ENCODE data around the gene THOC2. TPM values are rescaled to one million over a fixed set of nuclear protein-coding genes. Genes with fewer than 3 reads are reported as not detected.
"Not testable (repeated sequence)": the region's sequence is repeated elsewhere in the genome, so short reads cannot be mapped to it uniquely, and the experiment has no call there.

The THOC2 gene
- total RNA-seq, 2 donors from 2014 or later = 98.0 to 101 TPM

DNA sequence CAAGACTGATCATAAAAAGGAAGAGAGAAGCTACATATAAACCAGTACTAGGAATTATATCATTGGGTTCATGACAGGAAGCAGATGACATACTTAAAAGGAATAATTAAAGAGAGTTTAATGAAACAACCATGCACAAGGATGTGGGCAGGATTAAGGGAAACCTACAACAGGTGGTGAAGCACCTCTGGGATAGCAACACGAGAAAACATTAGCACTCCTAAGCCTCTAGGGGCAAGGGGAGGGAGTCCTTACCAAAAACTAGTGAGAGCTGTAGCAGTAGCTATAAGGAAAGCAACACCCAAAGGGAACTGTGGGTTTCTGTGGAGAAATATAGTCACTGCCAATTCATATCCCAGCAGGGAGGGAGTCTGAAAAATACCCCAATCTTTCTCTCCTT lies 7.2 kb upstream of the THOC2 start:
- Mint-ChIP-seq H3K27ac (no peak overlapping the region), H3K36me3 (no peaks in the 10 kb centered on the region), H3K9me3 (no peaks in the 10 kb centered on the region)
- DNase-seq (ENCODE audit: low spot score in 2 of 2) (no peak), ATAC-seq (no peak)

- H3K36me3 Mint-ChIP-seq = no peaks in the 10 kb centered on the region
Measured at GRCh38 chrX:123739474-123739873, 6.6 kb upstream of the THOC2 start.

GRCh38 chrX:123738378-123738940 lies 5.6 kb upstream of the THOC2 start:
- no peak for DNase-seq (ENCODE audit: low spot score in 2 of 2)
- no peak overlapping the region for H3K27ac Mint-ChIP-seq
- ATAC-seq = no peak
- no peaks in the 10 kb centered on the region for H3K36me3 Mint-ChIP-seq
- H3K9me3 Mint-ChIP-seq = no peaks in the 10 kb centered on the region

More at GRCh38 chrX:123739474-123739873, 6.6 kb upstream of the THOC2 start:
- Mint-ChIP-seq H3K27ac (no peak overlapping the region), H3K9me3 (no peaks in the 10 kb centered on the region)
- ATAC-seq = no peak
- no peak for DNase-seq (ENCODE audit: low spot score in 2 of 2)

GRCh38 chrX:123736333-123736921 lies 3.6 kb upstream of the THOC2 start:
- Mint-ChIP-seq H3K9me3 (no peaks in the 10 kb centered on the region), H3K36me3 (peaks cover 7 to 17% of the 10 kb centered on the region in 2 donors), H3K27ac (no peak overlapping the region)
- DNase-seq (ENCODE audit: low spot score in 2 of 2) (no peak), ATAC-seq (no peak)

GRCh38 chrX:123735137-123735536 lies 2.3 kb upstream of the THOC2 start:
- not testable (repeated sequence) for ATAC-seq; H3K27ac Mint-ChIP-seq; H3K9me3 Mint-ChIP-seq; DNase-seq (ENCODE audit: low spot score in 2 of 2)
- peaks cover 7 to 17% of the 10 kb centered on the region in 2 donors for H3K36me3 Mint-ChIP-seq

- not testable (repeated sequence) for ATAC-seq; H3K27ac Mint-ChIP-seq; H3K9me3 Mint-ChIP-seq; DNase-seq (ENCODE audit: low spot score in 2 of 2)
- peaks cover 7 to 17% of the 10 kb centered on the region in 2 donors for H3K36me3 Mint-ChIP-seq
Measured at GRCh38 chrX:123734079-123734478, 1.2 kb upstream of the THOC2 start.

- H3K36me3 Mint-ChIP-seq = peaks cover 7 to 17% of the 10 kb centered on the region in 2 donors
- peak overlapping the region; percentile 96 to 97 for H3K27ac Mint-ChIP-seq
- peak; percentile 25 to 42 for ATAC-seq
- peak in 1 of 2 donors; percentile 4 for DNase-seq (ENCODE audit: low spot score in 2 of 2)
- no peaks in the 10 kb centered on the region for H3K9me3 Mint-ChIP-seq
Measured at GRCh38 chrX:123731987-123732669, 724 bp downstream of the THOC2 start.

DNA sequence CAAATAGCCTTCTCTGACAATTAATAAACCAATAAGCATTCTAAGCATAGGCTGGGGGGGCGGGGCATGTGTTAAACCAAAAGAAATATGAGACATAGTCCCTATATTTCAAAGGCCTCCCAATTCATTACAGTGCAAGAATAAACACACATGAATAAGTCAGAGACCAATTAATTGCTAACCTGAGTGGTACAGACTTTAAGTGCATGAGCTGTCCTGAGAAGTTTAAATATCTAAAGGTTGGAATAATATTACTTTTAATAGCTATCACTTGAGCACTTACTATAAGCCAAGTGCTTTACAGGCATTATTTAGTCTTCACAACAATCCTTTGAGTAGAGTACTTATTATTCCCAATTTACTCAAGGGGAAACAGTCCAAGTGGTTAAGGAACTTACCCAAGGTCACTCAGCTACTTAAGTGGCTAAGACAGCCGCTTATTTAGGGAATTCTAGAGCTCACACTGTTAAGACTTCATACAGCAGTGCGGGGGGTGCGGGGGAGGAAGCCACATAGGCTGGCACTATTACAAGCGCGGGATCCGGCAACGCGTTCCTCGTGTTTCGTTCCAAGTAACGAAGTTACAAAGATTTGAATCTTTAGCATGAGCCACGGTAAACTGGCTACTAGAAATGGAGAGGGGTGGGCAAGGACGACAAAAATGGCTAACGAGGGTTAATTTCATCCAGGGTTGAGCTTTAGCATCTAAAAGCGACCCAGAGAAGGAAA lies 1.4 kb downstream of the THOC2 start:
- H3K27ac Mint-ChIP-seq = peak overlapping the region; percentile 96 to 97
- ATAC-seq (no peak), DNase-seq (ENCODE audit: low spot score in 2 of 2) (peak in 1 of 2 donors; percentile 2)
- peaks cover 7 to 17% of the 10 kb centered on the region in 2 donors for H3K36me3 Mint-ChIP-seq
- no peaks in the 10 kb centered on the region for H3K9me3 Mint-ChIP-seq

DNA sequence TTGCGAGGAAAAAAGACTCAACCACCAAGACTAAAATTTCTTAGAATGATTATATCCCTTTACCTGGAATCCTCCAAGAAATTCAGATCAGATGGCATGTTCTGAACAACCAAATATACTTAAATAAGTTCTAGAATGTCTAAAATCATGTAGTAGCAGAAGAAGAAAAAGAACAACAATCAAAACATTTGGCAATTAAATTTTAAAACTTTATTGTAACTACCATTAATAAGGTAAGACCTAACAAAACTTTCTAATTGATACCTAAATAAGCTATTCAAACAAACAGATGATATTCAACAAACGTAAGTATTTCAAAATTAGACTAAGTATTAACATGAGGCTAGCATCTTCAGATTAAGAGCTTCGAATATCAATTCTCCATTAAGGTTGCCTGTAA lies 4.3 kb downstream of the THOC2 start:
- H3K36me3 Mint-ChIP-seq = peaks cover 7 to 17% of the 10 kb centered on the region in 2 donors
- ATAC-seq (no peak), DNase-seq (ENCODE audit: low spot score in 2 of 2) (no peak)
- H3K27ac Mint-ChIP-seq = no peak overlapping the region
- no peaks in the 10 kb centered on the region for H3K9me3 Mint-ChIP-seq

DNA sequence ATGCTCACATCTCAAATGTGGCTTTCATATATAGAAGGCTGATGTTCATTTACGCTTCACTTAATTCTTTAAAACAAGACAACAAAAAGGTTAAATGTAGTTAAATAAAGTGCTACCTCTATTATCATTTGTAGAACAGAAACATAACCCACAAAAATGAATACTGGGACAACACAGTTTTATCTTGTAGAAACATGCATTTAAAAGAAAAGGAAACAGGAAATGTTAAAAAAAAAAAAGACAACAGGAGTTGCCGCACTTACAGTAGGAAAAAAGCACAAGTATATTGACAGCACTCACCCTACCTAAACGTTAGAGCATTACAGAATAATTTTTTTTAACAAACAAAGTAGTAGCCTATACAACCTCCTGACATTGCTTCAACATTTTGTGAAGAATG lies 4.8 kb downstream of the THOC2 start:
- Mint-ChIP-seq H3K27ac (no peak overlapping the region), H3K9me3 (no peaks in the 10 kb centered on the region), H3K36me3 (peaks cover 7 to 15% of the 10 kb centered on the region in 2 donors)
- no peak for ATAC-seq
- no peak for DNase-seq (ENCODE audit: low spot score in 2 of 2)

DNA sequence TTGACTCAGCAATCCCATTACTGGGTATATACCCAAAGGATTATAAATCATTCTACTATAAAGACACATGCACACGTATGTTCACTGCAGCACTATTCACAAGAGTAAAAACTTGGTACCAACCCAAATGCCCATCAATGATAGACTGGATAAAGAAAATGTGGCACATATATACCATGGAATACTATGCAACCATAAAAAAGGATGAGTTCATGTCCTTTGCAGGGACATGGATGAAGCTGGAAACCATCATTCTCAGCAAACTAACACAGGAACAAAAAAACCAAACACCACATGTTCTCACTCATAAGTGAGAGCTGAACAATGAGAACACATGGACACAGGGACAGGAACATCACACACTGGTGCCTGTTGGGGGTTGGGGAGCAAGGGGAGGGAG lies 10.7 kb downstream of the THOC2 start:
- not testable (repeated sequence) for H3K27ac Mint-ChIP-seq; ATAC-seq; H3K9me3 Mint-ChIP-seq; H3K36me3 Mint-ChIP-seq; DNase-seq (ENCODE audit: low spot score in 2 of 2)

GRCh38 chrX:123720486-123720885 lies 12.4 kb downstream of the THOC2 start:
- peaks cover 0 to 6% of the 10 kb centered on the region in 2 donors for H3K36me3 Mint-ChIP-seq
- no peaks in the 10 kb centered on the region for H3K9me3 Mint-ChIP-seq
- ATAC-seq (no peak), DNase-seq (ENCODE audit: low spot score in 2 of 2) (no peak)
- no peak overlapping the region for H3K27ac Mint-ChIP-seq

GRCh38 chrX:123713841-123714240 lies 19.0 kb downstream of the THOC2 start:
- ATAC-seq (no peak), DNase-seq (ENCODE audit: low spot score in 2 of 2) (no peak)
- H3K36me3 Mint-ChIP-seq = peaks cover 0 to 12% of the 10 kb centered on the region in 2 donors
- H3K9me3 Mint-ChIP-seq = no peaks in the 10 kb centered on the region
- no peak overlapping the region for H3K27ac Mint-ChIP-seq

DNA sequence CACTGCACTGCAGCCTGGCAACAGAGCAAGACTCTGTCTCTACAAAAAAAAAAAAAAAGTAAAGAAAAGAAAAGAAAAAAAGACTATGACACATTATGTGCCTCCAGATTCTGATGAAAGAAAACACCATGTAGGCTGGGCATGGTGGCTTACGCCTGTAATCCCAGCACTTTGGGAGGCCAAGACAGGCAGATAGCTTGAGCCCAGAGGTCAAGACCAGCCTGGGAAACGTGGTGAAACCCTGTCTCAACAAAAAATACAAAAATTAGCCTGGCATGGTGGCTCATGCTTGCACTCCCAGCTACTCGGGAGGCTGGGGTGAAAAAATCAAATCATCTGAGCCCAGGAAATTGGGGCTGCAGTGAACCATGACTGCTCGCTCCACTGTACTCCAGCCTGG lies 19.4 kb downstream of the THOC2 start:
- ATAC-seq (no peak), DNase-seq (ENCODE audit: low spot score in 2 of 2) (no peak)
- H3K27ac Mint-ChIP-seq = no peak overlapping the region
- H3K36me3 Mint-ChIP-seq = peaks cover 0 to 12% of the 10 kb centered on the region in 2 donors
- no peaks in the 10 kb centered on the region for H3K9me3 Mint-ChIP-seq

DNA sequence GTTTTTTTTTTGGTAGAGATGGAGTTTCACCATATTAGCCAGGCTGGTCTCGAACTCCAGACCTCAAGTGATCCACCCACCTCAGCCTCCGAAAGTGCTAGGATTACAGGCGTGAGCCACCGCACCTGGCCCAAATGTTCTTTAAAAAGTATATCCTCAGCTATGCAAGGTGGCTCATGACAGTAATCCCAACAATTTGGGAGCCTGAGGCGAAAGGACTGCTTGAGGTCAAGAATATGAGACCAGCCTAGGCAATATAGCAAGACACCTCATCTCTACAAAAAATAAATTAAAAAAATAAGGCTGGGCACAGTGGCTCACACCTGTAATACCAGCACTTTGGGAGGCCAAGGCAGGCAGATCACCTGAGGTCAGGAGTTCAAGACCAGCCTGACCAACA lies 21.7 kb downstream of the THOC2 start:
- H3K36me3 Mint-ChIP-seq; DNase-seq (ENCODE audit: low spot score in 2 of 2); ATAC-seq; H3K27ac Mint-ChIP-seq; H3K9me3 Mint-ChIP-seq: not testable (repeated sequence)

DNA sequence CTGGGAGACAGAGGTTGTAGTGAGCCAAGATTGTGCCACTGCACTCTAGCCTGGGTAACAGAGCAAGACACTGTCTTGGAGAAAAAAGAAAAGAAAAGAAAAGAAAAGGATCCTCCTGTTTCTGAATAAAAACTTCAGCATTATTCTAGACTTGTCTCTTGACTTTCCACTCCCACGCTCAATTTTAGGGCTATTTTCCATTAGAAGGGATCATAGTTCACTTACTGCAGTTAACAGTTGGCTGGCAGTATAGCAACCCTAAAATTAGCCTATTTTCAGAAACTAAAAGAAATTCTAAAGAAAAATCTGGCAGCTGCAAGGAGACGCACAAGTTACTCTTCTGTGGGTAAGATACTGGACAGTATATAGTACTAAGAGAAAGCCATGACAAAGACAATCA lies 28.1 kb downstream of the THOC2 start:
- H3K27ac Mint-ChIP-seq = no peak overlapping the region
- peaks cover 0 to 1% of the 10 kb centered on the region in 2 donors for H3K36me3 Mint-ChIP-seq
- ATAC-seq (no peak), DNase-seq (ENCODE audit: low spot score in 2 of 2) (no peak)
- no peaks in the 10 kb centered on the region for H3K9me3 Mint-ChIP-seq

- Mint-ChIP-seq H3K27ac (no peak overlapping the region), H3K36me3 (no peaks in the 10 kb centered on the region), H3K9me3 (no peaks in the 10 kb centered on the region)
- no peak for ATAC-seq
- no peak for DNase-seq (ENCODE audit: low spot score in 2 of 2)
Measured at GRCh38 chrX:123698979-123699520, 33.8 kb downstream of the THOC2 start.

Data from activated naive CD4-positive, alpha-beta T cell treated with anti-CD3 and anti-CD28 coated beads, Interleukin-2, amount 50 U/mL, for 72 hours (primary cell).